ENCODE data around the gene PDE4D.

The PDE4D gene

GRCh38 chr5:59125011-59125961 lies 768.2 kb downstream of the PDE4D start:
- DNase-seq = no peak

- peak; percentile 31 for DNase-seq
Measured at GRCh38 chr5:59123595-59124561, 769.6 kb downstream of the PDE4D start.

GRCh38 chr5:59119480-59119879 lies 774.0 kb downstream of the PDE4D start:
- no peak for DNase-seq

GRCh38 chr5:59117320-59117719 lies 776.2 kb downstream of the PDE4D start:
- no peak for DNase-seq

- no peak for DNase-seq
Measured at GRCh38 chr5:59116231-59116865, 777.2 kb downstream of the PDE4D start.

- no peak for DNase-seq
Measured at GRCh38 chr5:59115345-59115744, 778.2 kb downstream of the PDE4D start.

GRCh38 chr5:59109383-59109782 lies 784.1 kb downstream of the PDE4D start:
- DNase-seq = no peak

GRCh38 chr5:59107692-59108091 lies 785.8 kb downstream of the PDE4D start:
- peak; percentile 9 for DNase-seq

DNA sequence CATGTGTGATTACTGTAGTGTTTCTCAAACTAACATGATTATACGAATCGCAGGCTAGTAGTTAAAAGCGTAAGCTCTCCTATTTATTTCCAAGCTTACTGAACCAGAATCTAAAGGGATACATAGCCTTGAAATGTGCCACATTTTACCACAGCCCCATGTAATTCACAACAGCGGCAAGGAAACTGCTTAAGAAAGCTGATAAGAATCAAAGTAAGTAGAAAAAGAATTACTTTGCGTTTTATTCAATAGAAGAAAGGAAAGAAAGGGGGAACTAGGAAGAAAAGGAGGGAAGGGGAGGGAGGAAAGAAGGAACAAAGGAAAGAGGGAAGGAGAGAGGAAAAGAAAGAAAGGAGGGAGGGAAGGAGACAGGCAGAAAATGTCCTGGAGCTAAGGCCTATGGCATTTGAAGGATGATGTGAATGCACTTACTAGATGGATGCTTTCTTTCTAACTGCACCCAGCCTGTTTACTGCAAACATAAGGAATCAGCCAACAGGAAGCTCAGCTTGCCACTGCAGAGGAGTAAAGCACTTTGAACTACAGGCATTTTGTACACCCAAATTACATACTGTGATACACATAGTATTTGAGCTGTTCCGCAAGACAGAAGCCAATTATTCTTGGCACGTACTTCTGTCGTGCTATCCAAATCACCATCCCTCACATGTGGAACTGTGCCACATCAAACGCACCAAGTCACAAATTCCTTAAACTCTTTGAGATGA lies 789.0 kb downstream of the PDE4D start:
- DNase-seq = no peak

DNA sequence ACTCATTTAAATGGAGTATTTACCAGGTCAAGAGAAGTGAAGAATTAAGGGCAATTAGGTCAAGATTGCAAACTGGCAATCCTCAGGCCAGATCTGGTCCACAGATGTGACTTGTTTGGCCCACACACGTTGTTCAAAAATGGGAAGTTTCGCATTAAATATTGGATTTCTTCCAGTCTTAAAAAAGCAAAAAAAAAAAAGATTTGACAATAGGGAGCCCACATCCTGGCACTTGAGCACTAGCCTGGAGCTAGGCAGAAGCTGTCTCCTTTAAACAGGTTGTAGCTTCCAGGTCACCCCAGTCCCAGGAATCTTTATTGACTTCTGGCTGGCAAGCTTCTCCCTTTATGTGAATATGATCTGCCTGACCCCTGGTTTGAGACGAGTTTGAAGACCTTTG lies 790.2 kb downstream of the PDE4D start:
- no peak for DNase-seq

DNA sequence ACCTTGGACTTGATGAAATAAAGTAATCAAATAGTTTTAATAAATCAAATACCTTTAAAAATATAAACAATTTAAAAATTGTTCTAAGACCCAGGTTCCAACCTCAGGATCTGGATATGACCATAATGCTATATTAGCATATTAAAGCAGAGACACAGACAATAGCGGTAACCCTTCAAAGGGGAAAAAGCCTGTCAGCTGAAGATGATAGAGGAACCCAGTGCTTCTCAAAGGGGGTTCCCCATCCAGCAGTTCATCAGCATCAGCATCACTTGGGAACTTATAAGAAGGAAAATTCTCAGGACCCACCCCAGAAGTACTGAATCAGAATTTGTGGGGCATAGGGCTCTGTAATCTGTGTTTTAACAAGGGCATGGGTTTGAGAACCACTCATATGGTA lies 791.1 kb downstream of the PDE4D start:
- DNase-seq = no peak

GRCh38 chr5:59100875-59101274 lies 792.7 kb downstream of the PDE4D start:
- DNase-seq = no peak

DNA sequence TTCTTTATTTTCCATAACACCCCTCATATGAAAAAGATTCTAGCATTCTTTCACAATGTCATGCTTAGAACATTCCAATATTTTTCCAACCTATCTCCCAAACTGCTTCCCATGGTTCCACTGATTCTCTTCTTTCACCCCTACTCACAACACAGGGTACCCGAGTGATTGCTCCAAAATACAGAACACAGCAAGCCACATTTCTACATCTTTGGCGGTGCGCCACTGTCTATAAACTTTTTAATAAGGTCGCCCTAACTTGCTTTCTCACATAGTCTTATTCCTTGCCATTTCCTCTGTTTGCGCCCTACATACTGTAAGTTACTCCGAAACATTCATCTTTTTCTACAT lies 793.6 kb downstream of the PDE4D start:
- DNase-seq = no peak

DNA sequence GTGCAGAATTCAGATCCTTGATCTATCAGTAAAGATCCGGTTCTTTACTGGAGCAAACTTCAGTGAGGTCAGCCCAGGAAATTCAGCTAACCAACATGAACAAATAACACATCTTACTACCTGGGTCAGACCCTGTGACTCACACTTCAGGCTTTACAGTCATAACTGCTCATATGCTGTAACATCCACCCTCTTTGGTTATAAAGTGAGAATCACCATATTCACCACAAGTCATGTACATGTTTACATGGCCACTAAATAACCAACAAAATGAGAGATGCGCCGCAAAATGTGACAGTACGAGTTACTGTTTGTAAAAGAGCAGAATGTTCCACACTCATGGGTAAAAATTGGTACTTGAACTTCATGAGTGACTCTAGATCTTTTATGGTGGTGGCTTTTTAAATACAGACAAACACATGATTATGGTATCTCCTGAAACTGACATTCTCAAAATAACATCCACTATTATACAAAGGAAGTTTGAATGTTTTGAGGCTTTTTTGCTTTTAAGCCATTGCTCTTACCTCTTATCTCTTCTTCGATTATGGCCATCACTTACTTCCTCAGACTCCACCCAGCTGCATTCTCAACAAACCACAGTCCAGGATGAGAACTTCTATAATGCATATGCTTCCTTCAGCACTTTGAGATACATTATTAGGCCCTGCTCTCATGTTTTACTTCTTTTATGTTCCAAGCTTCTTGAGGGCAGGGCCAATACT lies 794.1 kb downstream of the PDE4D start:
- DNase-seq = no peak

- DNase-seq = no peak
Measured at GRCh38 chr5:59098743-59099142, 794.8 kb downstream of the PDE4D start.

GRCh38 chr5:59097712-59098111 lies 795.8 kb downstream of the PDE4D start:
- no peak for DNase-seq

- DNase-seq = no peak
Measured at GRCh38 chr5:59097116-59097515, 796.4 kb downstream of the PDE4D start.

DNA sequence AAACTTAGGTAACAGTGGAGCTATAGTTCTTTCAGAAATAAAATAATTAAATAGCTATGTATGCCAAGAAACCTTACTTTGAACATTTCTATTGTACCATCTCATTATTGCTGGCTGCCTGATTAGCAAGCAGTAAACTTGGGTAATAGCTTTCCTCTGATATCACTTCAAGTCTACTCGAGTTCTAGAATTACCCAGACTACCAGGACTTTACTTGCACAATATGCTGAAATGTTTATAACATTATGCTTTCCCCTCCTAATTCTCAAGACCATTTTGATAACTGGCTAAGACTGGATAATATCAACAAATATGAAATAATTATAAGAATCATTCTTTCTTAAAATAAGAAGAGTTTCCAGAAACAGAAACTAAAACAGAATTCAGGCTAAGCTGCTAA lies 798.0 kb downstream of the PDE4D start:
- DNase-seq = no peak

- no peak for DNase-seq
Measured at GRCh38 chr5:59094864-59095263, 798.7 kb downstream of the PDE4D start.

GRCh38 chr5:59093329-59093728 lies 800.2 kb downstream of the PDE4D start:
- no peak for DNase-seq

GRCh38 chr5:59092758-59093157 lies 800.8 kb downstream of the PDE4D start:
- DNase-seq = no peak

DNA sequence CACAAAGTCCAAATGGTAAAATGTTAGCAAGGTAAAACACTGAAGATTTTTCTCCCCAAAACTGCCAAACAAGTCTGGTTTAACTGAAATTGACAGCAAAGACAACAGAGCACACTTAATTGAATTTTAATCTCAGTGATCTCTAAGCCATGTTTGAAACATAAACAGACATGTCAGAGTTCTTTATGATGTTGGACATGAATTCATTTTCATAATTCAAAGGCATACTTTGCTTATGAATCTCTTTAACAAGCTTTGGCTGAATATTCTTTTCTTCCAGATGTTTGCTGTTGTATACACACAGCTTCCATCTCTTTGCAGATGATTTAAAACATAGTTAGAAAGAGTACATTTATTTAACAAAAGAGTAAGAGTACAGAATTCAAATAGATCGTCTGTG lies 801.6 kb downstream of the PDE4D start:
- no peak for DNase-seq

All from RPMI8226 (cell line).